ENCODE measurements around the gene MAP2K3.
"Not testable (repeated sequence)": the region's sequence is repeated elsewhere in the genome, so short reads cannot be mapped to it uniquely, and the experiment has no call there.

The MAP2K3 gene

DNA sequence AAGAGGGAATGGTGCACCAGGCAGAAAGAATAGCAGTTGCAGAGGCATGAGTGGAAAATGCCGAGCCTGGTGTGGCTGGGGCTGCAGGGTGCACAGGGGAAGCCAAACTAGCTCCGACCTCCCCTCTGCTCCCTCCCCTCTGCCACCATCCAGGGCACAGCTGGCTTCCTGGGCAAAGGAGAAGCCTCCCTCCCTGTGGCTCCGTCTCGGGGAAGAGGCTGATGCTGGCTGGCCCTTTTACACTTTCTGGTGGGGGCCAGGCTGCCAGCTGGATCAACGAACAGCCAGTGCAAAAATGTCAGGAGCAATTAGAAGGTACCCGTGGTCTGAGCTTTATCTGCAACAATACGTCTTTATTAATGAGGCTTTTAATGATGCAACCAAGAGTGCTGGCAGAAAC lies 54.5 kb downstream of the MAP2K3 start:
- H3K27me3 ChIP-seq (ENCODE audit: insufficient read depth, low read depth, severe bottlenecking), result no peaks in the 10 kb centered on the region
- no peak for DNase-seq
- H3K4me3 ChIP-seq (ENCODE audit: low read depth, low read length), result no peak overlapping the region
- no peak for TF ChIP-seq CTCF (IDR thresholded peaks at IDR 0.05; ENCODE audit: low read depth, low read length)
- H3K9me3 ChIP-seq (ENCODE audit: severe bottlenecking), result no peaks in the 10 kb centered on the region
- no peak overlapping the region for H3K27ac ChIP-seq
- H3K36me3 ChIP-seq, result no peaks in the 10 kb centered on the region

DNA sequence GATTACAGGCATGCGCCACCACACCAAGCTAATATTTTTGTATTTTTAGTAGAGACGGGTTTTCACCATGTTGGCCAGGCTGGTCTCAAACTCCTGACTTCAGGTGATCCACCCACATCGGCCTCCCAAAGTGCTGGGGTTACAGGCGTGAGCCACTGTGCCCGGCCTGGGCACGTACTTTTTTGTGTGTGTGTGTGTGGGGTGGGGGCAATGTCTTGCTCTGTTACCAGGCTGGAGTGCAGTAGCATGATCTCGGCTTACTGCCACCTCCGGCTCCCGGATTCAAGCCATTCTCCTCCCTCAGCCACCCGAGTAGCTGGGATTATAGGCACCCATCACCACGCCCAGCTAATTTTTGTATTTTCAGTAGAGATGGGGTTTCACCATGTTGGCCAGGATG lies 55.1 kb downstream of the MAP2K3 start:
- not testable (repeated sequence) for H3K4me3 ChIP-seq (ENCODE audit: low read depth, low read length); H3K9me3 ChIP-seq (ENCODE audit: severe bottlenecking); H3K36me3 ChIP-seq; H3K27me3 ChIP-seq (ENCODE audit: insufficient read depth, low read depth, severe bottlenecking); H3K27ac ChIP-seq; DNase-seq

DNA sequence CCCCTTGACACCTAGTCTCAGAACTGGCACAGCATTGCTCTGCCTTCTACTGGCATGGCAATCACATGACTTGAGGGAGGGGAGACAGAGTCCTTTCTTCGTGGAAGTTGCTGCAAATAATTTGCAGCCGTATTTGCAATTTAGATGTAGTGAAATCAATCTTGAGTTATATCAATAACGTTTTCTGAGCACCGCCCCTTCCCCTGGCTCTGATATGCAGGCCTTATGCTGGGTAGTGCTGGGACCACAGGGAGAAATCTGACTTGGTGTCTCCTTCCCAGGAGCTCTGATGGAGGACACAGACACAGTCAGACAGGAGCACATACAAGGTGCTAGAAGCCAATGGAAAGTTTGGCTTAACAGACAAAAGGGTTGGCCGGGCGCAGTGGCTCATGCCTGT lies 55.9 kb downstream of the MAP2K3 start:
- not testable (repeated sequence) for H3K4me3 ChIP-seq (ENCODE audit: low read depth, low read length); H3K36me3 ChIP-seq; H3K9me3 ChIP-seq (ENCODE audit: severe bottlenecking); H3K27ac ChIP-seq; H3K27me3 ChIP-seq (ENCODE audit: insufficient read depth, low read depth, severe bottlenecking); DNase-seq

DNA sequence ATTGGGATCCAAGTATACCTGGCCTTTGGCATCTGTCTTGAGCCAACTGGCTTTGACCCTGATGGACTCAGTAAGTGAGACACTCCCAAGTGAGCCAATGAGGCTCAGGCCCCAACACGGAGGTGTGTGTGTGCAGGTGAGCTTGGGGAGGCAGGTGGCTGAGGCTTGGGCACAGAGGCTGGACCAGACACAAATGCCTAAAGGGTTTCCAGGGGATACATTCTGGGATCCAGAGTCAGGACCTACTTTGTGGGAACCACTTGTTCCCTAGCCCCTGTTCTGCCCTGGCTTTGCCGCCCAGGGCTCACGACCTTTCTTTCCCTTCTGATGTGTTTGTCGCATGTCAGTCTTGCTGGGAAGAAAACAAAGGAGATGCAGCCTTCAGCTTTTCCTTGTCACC lies 56.8 kb downstream of the MAP2K3 start:
- DNase-seq; H3K36me3 ChIP-seq; H3K27ac ChIP-seq; H3K4me3 ChIP-seq (ENCODE audit: low read depth, low read length); H3K9me3 ChIP-seq (ENCODE audit: severe bottlenecking); H3K27me3 ChIP-seq (ENCODE audit: insufficient read depth, low read depth, severe bottlenecking): not testable (repeated sequence)

DNA sequence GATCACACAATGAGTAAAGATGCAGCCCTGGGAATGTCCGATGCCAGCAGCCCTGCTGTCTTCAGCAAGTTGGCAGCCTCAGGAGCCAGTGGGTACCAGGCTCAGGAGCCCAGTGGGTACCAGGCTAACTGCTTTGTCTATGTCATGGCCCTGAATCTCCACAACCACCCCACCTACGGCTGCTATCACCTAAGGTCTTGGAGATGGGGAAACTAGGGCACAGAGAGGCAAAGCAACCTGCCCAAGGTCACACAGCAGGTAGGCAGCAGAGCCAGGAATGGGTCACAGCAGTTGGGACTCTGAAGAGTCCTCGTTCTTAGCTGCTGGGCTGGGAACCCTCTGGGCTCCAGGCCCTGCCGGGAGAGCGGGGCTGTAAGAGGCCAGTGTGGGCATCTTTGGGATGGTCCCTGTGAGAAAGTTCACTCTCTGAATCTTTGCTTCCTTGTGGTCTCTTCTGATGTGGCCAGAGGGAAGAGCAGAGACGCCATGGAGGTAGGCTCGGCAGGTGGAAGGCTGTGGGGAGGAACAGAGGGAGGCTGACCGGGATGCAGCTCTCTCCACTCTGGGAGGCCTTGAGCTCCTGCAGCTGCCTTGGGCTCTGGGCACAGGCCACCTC lies 57.5 kb downstream of the MAP2K3 start:
- not testable (repeated sequence) for H3K4me3 ChIP-seq (ENCODE audit: low read depth, low read length); H3K9me3 ChIP-seq (ENCODE audit: severe bottlenecking); H3K27ac ChIP-seq; H3K36me3 ChIP-seq; DNase-seq; H3K27me3 ChIP-seq (ENCODE audit: insufficient read depth, low read depth, severe bottlenecking)

- H3K36me3 ChIP-seq; H3K4me3 ChIP-seq (ENCODE audit: low read depth, low read length); DNase-seq; H3K27ac ChIP-seq; H3K27me3 ChIP-seq (ENCODE audit: insufficient read depth, low read depth, severe bottlenecking); H3K9me3 ChIP-seq (ENCODE audit: severe bottlenecking): not testable (repeated sequence)
These were observed 58.8 kb downstream of the MAP2K3 start for GRCh38 chr17:21343061-21343949.

GRCh38 chr17:21344801-21345200 lies 60.3 kb downstream of the MAP2K3 start:
- not testable (repeated sequence) for H3K36me3 ChIP-seq; H3K4me3 ChIP-seq (ENCODE audit: low read depth, low read length); H3K9me3 ChIP-seq (ENCODE audit: severe bottlenecking); DNase-seq; H3K27me3 ChIP-seq (ENCODE audit: insufficient read depth, low read depth, severe bottlenecking); H3K27ac ChIP-seq

DNA sequence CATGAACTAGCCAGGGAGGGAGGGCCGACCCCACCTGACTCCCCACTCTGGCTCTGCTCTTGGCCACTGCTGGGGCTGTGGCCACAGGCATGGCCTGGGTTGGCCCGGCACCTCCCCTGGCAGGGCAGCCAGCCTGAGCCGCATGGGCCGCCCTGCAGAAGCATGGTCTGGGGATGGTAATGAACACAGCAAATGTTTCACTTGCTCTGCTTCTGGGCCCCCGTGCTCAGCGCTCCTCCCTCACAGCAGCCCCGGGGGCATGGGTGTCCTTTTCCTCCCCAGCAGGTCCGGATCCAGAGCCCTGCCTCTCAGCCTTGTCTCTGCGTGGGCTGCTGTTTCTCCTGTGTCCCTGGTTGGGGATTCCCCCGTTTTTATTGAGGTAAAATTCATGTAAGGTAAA lies 60.7 kb downstream of the MAP2K3 start:
- no peak overlapping the region for H3K27ac ChIP-seq
- no peak overlapping the region for H3K4me3 ChIP-seq (ENCODE audit: low read depth, low read length)
- DNase-seq, result no peak
- H3K36me3 ChIP-seq, result no peaks in the 10 kb centered on the region
- TF ChIP-seq CTCF (IDR thresholded peaks at IDR 0.05; ENCODE audit: low read depth, low read length), result no peak
- H3K9me3 ChIP-seq (ENCODE audit: severe bottlenecking), result no peaks in the 10 kb centered on the region
- no peaks in the 10 kb centered on the region for H3K27me3 ChIP-seq (ENCODE audit: insufficient read depth, low read depth, severe bottlenecking)

- H3K27me3 ChIP-seq (ENCODE audit: insufficient read depth, low read depth, severe bottlenecking); H3K36me3 ChIP-seq; DNase-seq; H3K9me3 ChIP-seq (ENCODE audit: severe bottlenecking); H3K27ac ChIP-seq; H3K4me3 ChIP-seq (ENCODE audit: low read depth, low read length): not testable (repeated sequence)
These were observed 61.6 kb downstream of the MAP2K3 start for GRCh38 chr17:21346107-21346506.

DNA sequence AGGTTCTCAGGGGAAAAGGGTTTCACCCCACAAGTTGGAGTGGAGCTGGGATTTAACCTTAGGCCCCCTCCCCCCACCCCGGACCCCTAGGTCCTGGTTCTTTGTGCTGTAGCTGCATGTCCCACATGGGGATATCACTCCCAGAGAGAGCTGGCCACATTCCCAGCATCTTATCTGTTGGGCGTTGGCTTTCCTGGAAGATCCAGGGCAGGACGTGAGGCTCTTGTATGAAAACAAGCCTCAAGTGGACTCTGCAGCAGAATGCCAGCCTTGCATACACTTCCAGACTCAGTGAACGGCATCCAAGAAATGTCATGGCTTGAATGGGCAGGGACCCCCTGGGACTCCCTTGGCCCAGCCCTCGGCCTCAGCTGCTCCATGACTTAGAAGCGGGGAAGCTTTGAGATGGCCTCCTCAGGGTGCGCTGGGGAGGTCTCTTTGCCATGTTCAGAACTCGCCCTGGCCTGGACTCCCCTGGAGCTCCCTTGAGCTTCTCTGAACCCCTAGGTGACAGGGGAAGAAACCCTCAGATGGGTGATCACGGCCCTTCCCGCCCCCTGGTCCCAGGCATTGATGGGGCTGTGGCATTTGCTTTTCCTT lies 62.2 kb downstream of the MAP2K3 start:
- not testable (repeated sequence) for DNase-seq; H3K4me3 ChIP-seq (ENCODE audit: low read depth, low read length); H3K36me3 ChIP-seq; H3K27ac ChIP-seq; H3K9me3 ChIP-seq (ENCODE audit: severe bottlenecking); H3K27me3 ChIP-seq (ENCODE audit: insufficient read depth, low read depth, severe bottlenecking)

DNA sequence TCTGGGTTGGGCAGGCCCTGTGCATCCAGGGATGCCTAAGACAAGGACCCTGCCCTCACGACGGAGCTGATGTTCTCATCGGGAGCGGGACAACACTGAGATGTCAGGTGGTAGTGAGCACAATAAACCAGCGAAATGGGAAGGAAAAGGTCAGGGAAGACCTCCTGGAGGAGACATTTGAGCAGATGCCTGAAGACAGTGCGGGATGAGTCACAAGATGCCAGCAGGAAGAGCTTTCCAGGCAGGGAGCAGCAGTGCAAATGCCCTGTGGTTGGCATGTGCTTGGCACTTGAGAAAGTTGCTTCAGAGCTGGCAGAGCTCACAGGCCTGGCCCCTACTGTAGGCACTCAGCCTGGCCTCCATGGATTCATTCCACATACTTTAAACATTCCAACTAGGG lies 63.1 kb downstream of the MAP2K3 start:
- not testable (repeated sequence) for H3K4me3 ChIP-seq (ENCODE audit: low read depth, low read length); H3K36me3 ChIP-seq; DNase-seq; H3K9me3 ChIP-seq (ENCODE audit: severe bottlenecking); H3K27ac ChIP-seq; H3K27me3 ChIP-seq (ENCODE audit: insufficient read depth, low read depth, severe bottlenecking)

DNA sequence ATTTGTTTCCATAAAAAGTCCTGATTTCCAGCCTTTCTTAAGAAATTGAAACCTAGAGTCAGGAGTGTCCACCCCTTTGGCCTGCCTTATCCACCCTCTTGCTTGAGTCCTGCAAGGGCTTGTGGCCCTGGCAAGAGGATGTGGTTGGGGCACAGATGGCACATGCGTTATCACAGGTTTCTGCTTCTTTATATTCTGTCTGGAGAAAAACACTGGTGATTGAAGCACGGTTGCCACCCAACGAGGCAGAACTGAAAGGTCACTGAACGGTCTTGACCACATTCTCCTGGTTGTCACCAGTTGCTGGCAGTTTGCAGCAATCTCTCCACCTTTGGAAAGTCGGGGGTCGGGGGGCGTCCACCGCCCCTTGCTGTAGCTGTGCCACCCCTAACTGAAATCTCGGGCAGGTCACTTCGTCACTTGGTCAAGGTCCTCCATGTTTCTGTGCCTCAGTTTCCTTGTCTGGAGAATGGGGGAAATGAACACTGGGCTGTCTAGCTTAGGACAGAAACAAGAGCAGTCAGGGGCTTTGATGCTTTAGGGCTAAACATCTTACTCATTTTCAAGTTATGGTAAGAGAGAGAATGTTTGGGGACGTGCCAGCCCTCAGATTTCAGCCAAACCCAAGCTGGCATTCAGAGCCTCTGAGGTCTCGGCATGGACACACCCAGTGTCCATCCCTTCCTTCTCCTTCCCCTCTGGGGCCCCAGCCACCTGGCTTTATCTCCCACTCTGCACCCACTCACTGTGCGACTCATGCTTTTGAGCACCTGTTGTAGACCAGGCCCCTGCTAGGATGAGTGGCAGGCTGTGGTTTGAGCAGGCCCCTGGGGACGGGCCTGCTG lies 63.8 kb downstream of the MAP2K3 start:
- H3K27ac ChIP-seq; H3K36me3 ChIP-seq; DNase-seq; H3K9me3 ChIP-seq (ENCODE audit: severe bottlenecking); H3K4me3 ChIP-seq (ENCODE audit: low read depth, low read length); H3K27me3 ChIP-seq (ENCODE audit: insufficient read depth, low read depth, severe bottlenecking): not testable (repeated sequence)

Data from WERI-Rb-1 (cell line).